Kidney (tissue), 14 donors: ENCODE data around the gene PNLIPRP3. TPM values are rescaled to one million over a fixed set of nuclear protein-coding genes. Genes with fewer than 3 reads are reported as not detected.

Experiments used
- DNase-seq, 5 donors: peaks; one replicate each; pipeline ENCODE4 v3.0.0-alpha.2; 2013 to 2020
- FAIRE-seq: peaks from 2 replicates; lab custom pipeline; 2012; peaks lifted over from hg19 to GRCh38; lab: Jason Lieb, UNC
- H3K27ac ChIP-seq, 2 donors: one replicate each; pipeline ENCODE4 v1.7.0; 2013; ENCODE audit warnings: low read depth in 2 of 2, low read length in 2 of 2, inconsistent platforms in 1 of 2
- H3K27me3 ChIP-seq: one replicate; pipeline ENCODE4 v1.7.1; 2013; ENCODE audit warnings: low read length, inconsistent platforms; ENCODE audit not compliant: control insufficient read depth, insufficient read depth
- H3K36me3 ChIP-seq, 3 donors: one replicate each; pipeline versions ENCODE4 v1.7.0 to v1.7.1; 2013; ENCODE audit warnings: low read length in 3 of 3, control low read depth in 1 of 3, inconsistent platforms in 1 of 3; ENCODE audit not compliant: insufficient read depth in 3 of 3, control insufficient read depth in 2 of 3
- H3K4me1 ChIP-seq, 3 donors: one replicate each; pipeline versions ENCODE4 v1.7.0 to v1.7.1; 2013; ENCODE audit warnings: low read length in 3 of 3, inconsistent platforms in 1 of 3, low read depth in 1 of 3; ENCODE audit not compliant: control insufficient read depth in 2 of 3, insufficient read depth in 2 of 3
- H3K4me3 ChIP-seq, 3 donors: one replicate each; pipeline versions ENCODE4 v1.7.0 to v1.8.1; 2013; ENCODE audit warnings: low read length in 3 of 3, control low read depth in 1 of 3, inconsistent platforms in 1 of 3
- H3K9ac ChIP-seq, 3 donors: one replicate each; pipeline versions ENCODE4 v1.7.0 to v1.7.1; 2013; ENCODE audit warnings: low read length in 3 of 3, control low read depth in 1 of 3, inconsistent platforms in 1 of 3
- H3K9me3 ChIP-seq, 3 donors: one replicate each; pipeline versions ENCODE4 v1.7.0 to v1.7.1; 2013; ENCODE audit warnings: low read length in 3 of 3, control low read depth in 1 of 3, inconsistent platforms in 1 of 3; ENCODE audit not compliant: control insufficient read depth in 2 of 3, insufficient read depth in 1 of 3
- CTCF ChIP-seq: IDR thresholded peaks from 3 replicates; pipeline ENCODE4 v1.5.1; 2012; ENCODE audit warnings: mild to moderate bottlenecking, moderate library complexity, borderline replicate concordance; ENCODE audit not compliant: insufficient read depth; ENCODE audit errors: extremely low read depth
- intact Hi-C: fragments of 100-400 bp; cut with DNase I; formaldehyde crosslinking; loops from one replicate; pipeline ENCODE4 v1.11.1; 2022
- polyA plus RNA-seq: library from polyadenylated mRNA; stranded (reverse); fragments of 350-450 nt; fragmentation: Illumina TruSeq; extraction: RNeasy Lipid Tissue Mini Kit (QIAGEN cat#74804); gene quantifications from one replicate; pipeline ENCODE4 v1.2.3, GENCODE V29; 2014; ENCODE audit warnings: low read depth, low replicate concordance; ENCODE audit not compliant: insufficient read depth
- total RNA-seq: library from RNA; stranded (reverse); fragmentation: NEBNext Ultra II Directional; extraction: Animal tissue kit (Norgen Biotek cat#: 25700); gene quantifications from one replicate; pipeline ENCODE4 v1.2.1, GENCODE V29; 2021
- donor health status: control.
- donor health status: control.
- donor health status: control.
- donor health status: control.
- donor health status: control.
- donor health status: DM: yes; HTN: yes; CAD: no.
- donor health status: Normal renal cell carcinoma (clear cell type).

The PNLIPRP3 gene
- total and polyA plus RNA-seq, 2 donors from 2014 or later = not detected

- no peak for TF ChIP-seq CTCF
- Histone ChIP-seq H3K27me3 (no peaks in the 10 kb centered on the region), H3K4me3 (no peak overlapping the region), H3K9ac (no peak overlapping the region), H3K9me3 (no peaks in the 10 kb centered on the region), H3K36me3 (no peaks in the 10 kb centered on the region), H3K4me1 (no peaks in the 10 kb centered on the region), H3K27ac (no peak overlapping the region)
- no peak for DNase-seq
- intact Hi-C loops = no loop called here
- no peak for FAIRE-seq
These were observed 83.7 kb downstream of the PNLIPRP3 start for GRCh38 chr10:116511365-116511764.

DNA sequence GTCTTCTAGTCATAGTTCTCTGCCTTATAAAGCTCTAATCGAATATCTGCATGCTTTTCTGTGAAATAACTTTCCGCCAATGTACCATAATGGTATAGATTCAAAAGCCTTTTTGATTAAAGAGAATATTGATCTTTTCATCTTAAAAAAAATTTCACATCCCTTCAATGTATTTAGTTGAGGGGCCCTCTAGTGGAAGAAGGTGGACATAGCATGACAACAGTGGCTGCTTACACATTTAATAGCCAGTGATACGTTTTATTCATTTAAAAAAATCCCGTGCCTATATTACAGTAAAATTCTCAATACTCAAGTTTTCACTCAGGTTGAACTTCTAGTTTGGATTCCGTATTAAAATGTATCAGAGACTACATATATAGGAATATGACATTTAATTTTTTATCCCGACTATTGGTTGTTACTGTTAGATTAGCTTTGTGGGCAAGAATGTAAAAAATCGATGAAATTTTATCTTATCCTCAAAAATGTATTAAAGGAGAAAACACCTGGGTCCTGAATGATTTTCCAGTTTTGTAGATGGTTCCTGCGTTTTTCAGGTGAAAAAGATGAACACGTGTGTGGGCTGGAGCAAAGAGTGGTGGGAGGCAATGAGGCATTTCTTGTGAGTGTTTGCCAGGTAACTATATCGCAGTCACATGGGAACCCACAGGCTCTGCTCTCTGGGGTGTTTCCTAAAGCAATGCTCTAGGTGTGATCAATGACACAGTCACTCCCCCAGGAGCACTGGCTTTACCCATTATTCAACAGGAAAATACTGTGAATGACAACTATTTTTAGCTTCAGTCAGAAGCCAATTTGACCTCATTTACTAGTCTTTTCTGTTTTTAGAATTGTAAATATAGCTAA lies 94.0 kb downstream of the PNLIPRP3 start:
- Histone ChIP-seq H3K9me3 (no peaks in the 10 kb centered on the region), H3K27me3 (no peaks in the 10 kb centered on the region), H3K4me3 (no peak overlapping the region), H3K36me3 (no peaks in the 10 kb centered on the region), H3K4me1 (no peaks in the 10 kb centered on the region), H3K9ac (no peak overlapping the region), H3K27ac (no peak overlapping the region)
- peak; percentile 59 for TF ChIP-seq CTCF
- peak in 2 of 5 donors; percentile 36 to 41 for DNase-seq
- FAIRE-seq = peak; percentile 74
- intact Hi-C loops = no loop called here

GRCh38 chr10:116522803-116523381 lies 95.2 kb downstream of the PNLIPRP3 start:
- TF ChIP-seq CTCF = no peak
- intact Hi-C loops = no loop called here
- Histone ChIP-seq H3K9me3 (no peaks in the 10 kb centered on the region), H3K4me3 (no peak overlapping the region), H3K27me3 (no peaks in the 10 kb centered on the region), H3K27ac (no peak overlapping the region), H3K4me1 (no peaks in the 10 kb centered on the region), H3K9ac (no peak overlapping the region), H3K36me3 (no peaks in the 10 kb centered on the region)
- FAIRE-seq = no peak
- no peak for DNase-seq
